WTC11 (cell line): ENCODE results near the gene KCNK4. TPM values are rescaled to one million over a fixed set of nuclear protein-coding genes. Genes with fewer than 3 reads are reported as not detected.

Experiments used
- ATAC-seq: fragments of 200-7000 bp; cut with Tn5 transposase; 2 replicates; pipeline ENCODE4 v1.10.0; 2021; ENCODE audit warnings: mild to moderate bottlenecking, moderate library complexity
- CTCF ChIA-PET: fragments of 300-600 bp; sonication (Branson Sonifier 250); formaldehyde crosslinking; loops from one replicate; lab custom pipeline; 2021; ENCODE audit warnings: antibody characterized with exemption; lab: Charles Lee
- POLR2A ChIA-PET: fragments of 350-600 bp; sonication (Branson Sonifier 250); formaldehyde crosslinking; loops from one replicate; lab custom pipeline; 2021; ENCODE audit warnings: antibody characterized with exemption; lab: Charles Lee
- DNase-seq: peaks from one replicate; pipeline ENCODE4 v3.0.0; 2021; ENCODE audit warnings: low spot score
- H3K27ac Mint-ChIP-seq: 2 replicates; pipeline ENCODE4 v1.8.0; 2021; ENCODE audit warnings: mixed read lengths
- H3K27me3 Mint-ChIP-seq: 2 replicates; pipeline ENCODE4 v1.8.0; 2021; ENCODE audit warnings: low read depth, mild to moderate bottlenecking, moderate library complexity, mixed read lengths
- H3K36me3 Mint-ChIP-seq: 2 replicates; pipeline ENCODE4 v1.8.0; 2021; ENCODE audit warnings: mixed read lengths
- H3K4me1 Mint-ChIP-seq: 2 replicates; pipeline ENCODE4 v1.8.0; 2022; ENCODE audit warnings: mixed read lengths
- H3K4me3 Mint-ChIP-seq: 2 replicates; pipeline ENCODE4 v1.8.0; 2021; ENCODE audit warnings: mild to moderate bottlenecking, moderate library complexity, mixed read lengths
- H3K9me3 Mint-ChIP-seq: 2 replicates; pipeline ENCODE4 v1.8.0; 2021; ENCODE audit warnings: mixed read lengths
- AR ChIP-seq: fragments of 250-450 bp; sonication (Bioruptor Pico); IDR thresholded peaks from 2 replicates; pipeline ENCODE4 v1.9.0; 2021; ENCODE audit warnings: mild to moderate bottlenecking
- ATF1 ChIP-seq: sonication (generic); formaldehyde crosslinking; IDR thresholded peaks from 2 replicates; pipeline ENCODE4 v1.8.1; 2023; ENCODE audit warnings: mild to moderate bottlenecking, moderate library complexity, missing genetic modification reagents
- ATF3 ChIP-seq: sonication (generic); formaldehyde crosslinking; conservative IDR thresholded peaks from 2 replicates; pipeline ENCODE4 v1.8.1; 2022; ENCODE audit warnings: mild to moderate bottlenecking, missing genetic modification reagents
- E2F1 ChIP-seq: sonication (generic); formaldehyde crosslinking; IDR thresholded peaks from 2 replicates; pipeline ENCODE4 v1.8.0; 2022; ENCODE audit warnings: mild to moderate bottlenecking, missing genetic modification reagents
- E2F5 ChIP-seq: sonication (generic); formaldehyde crosslinking; IDR thresholded peaks from 2 replicates; pipeline ENCODE4 v1.8.1; 2022; ENCODE audit warnings: mild to moderate bottlenecking, moderate library complexity, missing genetic modification reagents
- ELF4 ChIP-seq: sonication (generic); formaldehyde crosslinking; IDR thresholded peaks from 2 replicates; pipeline ENCODE4 v1.8.1; 2022; ENCODE audit warnings: low read depth, mild to moderate bottlenecking, moderate library complexity, missing genetic modification reagents
- ESRRA ChIP-seq: sonication (generic); formaldehyde crosslinking; IDR thresholded peaks from 2 replicates; pipeline ENCODE4 v1.8.1; 2022; ENCODE audit warnings: mild to moderate bottlenecking, missing genetic modification reagents, borderline replicate concordance
- NFYB ChIP-seq: sonication (generic); formaldehyde crosslinking; conservative IDR thresholded peaks from 2 replicates; pipeline ENCODE4 v1.8.0; 2022; ENCODE audit warnings: low read depth, missing genetic modification reagents
- NR2C2 ChIP-seq: sonication (generic); formaldehyde crosslinking; IDR thresholded peaks from 2 replicates; pipeline ENCODE4 v1.8.0; 2022; ENCODE audit warnings: mild to moderate bottlenecking, missing genetic modification reagents
- SOX15 ChIP-seq: fragments of 250-450 bp; sonication (Bioruptor Pico); IDR thresholded peaks from 2 replicates; pipeline ENCODE4 v1.9.0; 2021; ENCODE audit warnings: mild to moderate bottlenecking
- ZNF396 ChIP-seq: fragments of 250-450 bp; sonication (Bioruptor Pico); IDR thresholded peaks from 2 replicates; pipeline ENCODE4 v1.8.0; 2021; ENCODE audit warnings: mild to moderate bottlenecking, moderate library complexity, borderline replicate concordance
- ZNF416 ChIP-seq: fragments of 250-450 bp; sonication (Bioruptor Pico); IDR thresholded peaks from 2 replicates; pipeline ENCODE4 v1.9.0; 2021; ENCODE audit warnings: mild to moderate bottlenecking, inconsistent platforms
- ZNF671 ChIP-seq: fragments of 250-450 bp; sonication (Bioruptor Pico); IDR thresholded peaks from 2 replicates; pipeline ENCODE4 v1.8.0; 2021; ENCODE audit warnings: mild to moderate bottlenecking
- total RNA-seq: library from RNA; stranded (reverse); gene quantifications from 3 replicates; pipeline ENCODE4 v1.2.3, GENCODE V29; 2021
- TF ChIP-seq, protein P1 (sequence below): sonication (generic); formaldehyde crosslinking; IDR thresholded peaks from 2 replicates; pipeline ENCODE4 v1.8.1; 2022; ENCODE audit warnings: low read depth, missing genetic modification reagents, borderline replicate concordance
- TF ChIP-seq, protein P2 (sequence below): fragments of 250-450 bp; sonication (Bioruptor Pico); IDR thresholded peaks from 2 replicates; pipeline ENCODE4 v1.9.0; 2021; ENCODE audit warnings: mild to moderate bottlenecking, borderline replicate concordance
- TF ChIP-seq, protein P3 (sequence below): fragments of 250-450 bp; sonication (Bioruptor Pico); IDR thresholded peaks from 2 replicates; pipeline ENCODE4 v1.9.0; 2021; ENCODE audit warnings: mild to moderate bottlenecking
- TF ChIP-seq, protein P4 (sequence below): sonication (generic); formaldehyde crosslinking; IDR thresholded peaks from 2 replicates; pipeline ENCODE4 v1.8.0; 2022; ENCODE audit warnings: mild to moderate bottlenecking, missing genetic modification reagents

KCNK4 gene
- total RNA-seq, 1 experiment from 2014 or later = 0.74 TPM

DNA sequence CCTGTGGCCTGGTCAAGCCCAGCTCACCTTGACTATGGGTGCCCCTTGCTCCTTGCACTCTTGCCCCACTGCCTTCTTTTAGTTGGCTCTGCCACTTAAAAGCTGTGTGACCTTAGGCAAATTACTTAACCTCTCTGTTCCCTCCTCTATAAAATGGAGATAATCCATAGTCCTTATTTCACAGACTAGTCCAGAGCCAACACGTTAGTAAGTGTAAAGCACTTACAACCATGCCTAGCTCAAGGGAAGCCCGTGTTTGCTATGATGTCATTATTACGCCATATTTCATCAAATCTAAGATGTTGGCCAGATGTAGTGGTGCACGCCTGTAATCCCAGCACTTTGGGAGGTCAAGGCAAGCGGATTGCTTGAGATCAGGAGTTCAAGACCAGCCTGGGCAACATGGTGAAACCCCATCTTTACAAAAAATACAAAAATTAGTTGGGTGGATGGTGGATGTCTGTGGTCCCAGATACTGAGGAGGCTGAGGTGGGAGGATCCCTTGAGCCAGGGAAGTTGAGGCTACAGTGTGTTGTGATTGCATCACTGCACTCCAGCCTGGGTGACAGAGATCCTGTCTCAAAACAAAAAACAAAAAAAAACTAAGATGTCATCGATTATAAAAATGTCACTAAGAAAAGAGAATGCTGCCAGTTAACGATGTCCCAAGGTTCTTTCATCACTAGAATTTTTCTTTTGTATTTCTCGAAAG lies 46.6 kb downstream of the KCNK4 start:
- ATAC-seq (no peak), DNase-seq (no peak)
- Mint-ChIP-seq H3K27me3 (peaks cover 34% of the 10 kb centered on the region), H3K4me3 (no peak overlapping the region), H3K36me3 (no peaks in the 10 kb centered on the region), H3K4me1 (peaks cover 18% of the 10 kb centered on the region), H3K9me3 (no peaks in the 10 kb centered on the region), H3K27ac (no peak overlapping the region; the same call in 1 of the 2 replicates)
- POLR2A ChIA-PET = interaction anchor here (1.1 kb wide), 1 partner anchor 20 kb away, joined by 4 read pairs; the partner anchor contains the start of genes PRDX5 and TRMT112
- TF ChIP-seq E2F5 (no peak), ATF3 (no peak), NFYB (no peak), ATF1 (CRISPR knock-in tag) (no peak), E2F1 (no peak), SOX15 (no peak), ESRRA (CRISPR knock-in tag) (no peak), NR2C2 (CRISPR knock-in tag) (no peak), ZNF671 (CRISPR knock-in tag) (no peak), ZNF396 (CRISPR knock-in tag) (no peak), AR (CRISPR knock-in tag) (no peak), ELF4 (CRISPR knock-in tag) (no peak), ZNF416 (no peak)
- TF ChIP-seq, protein P1, sequence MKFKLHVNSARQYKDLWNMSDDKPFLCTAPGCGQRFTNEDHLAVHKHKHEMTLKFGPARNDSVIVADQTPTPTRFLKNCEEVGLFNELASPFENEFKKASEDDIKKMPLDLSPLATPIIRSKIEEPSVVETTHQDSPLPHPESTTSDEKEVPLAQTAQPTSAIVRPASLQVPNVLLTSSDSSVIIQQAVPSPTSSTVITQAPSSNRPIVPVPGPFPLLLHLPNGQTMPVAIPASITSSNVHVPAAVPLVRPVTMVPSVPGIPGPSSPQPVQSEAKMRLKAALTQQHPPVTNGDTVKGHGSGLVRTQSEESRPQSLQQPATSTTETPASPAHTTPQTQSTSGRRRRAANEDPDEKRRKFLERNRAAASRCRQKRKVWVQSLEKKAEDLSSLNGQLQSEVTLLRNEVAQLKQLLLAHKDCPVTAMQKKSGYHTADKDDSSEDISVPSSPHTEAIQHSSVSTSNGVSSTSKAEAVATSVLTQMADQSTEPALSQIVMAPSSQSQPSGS (CRISPR knock-in tag) = no peak
- TF ChIP-seq, protein P2, sequence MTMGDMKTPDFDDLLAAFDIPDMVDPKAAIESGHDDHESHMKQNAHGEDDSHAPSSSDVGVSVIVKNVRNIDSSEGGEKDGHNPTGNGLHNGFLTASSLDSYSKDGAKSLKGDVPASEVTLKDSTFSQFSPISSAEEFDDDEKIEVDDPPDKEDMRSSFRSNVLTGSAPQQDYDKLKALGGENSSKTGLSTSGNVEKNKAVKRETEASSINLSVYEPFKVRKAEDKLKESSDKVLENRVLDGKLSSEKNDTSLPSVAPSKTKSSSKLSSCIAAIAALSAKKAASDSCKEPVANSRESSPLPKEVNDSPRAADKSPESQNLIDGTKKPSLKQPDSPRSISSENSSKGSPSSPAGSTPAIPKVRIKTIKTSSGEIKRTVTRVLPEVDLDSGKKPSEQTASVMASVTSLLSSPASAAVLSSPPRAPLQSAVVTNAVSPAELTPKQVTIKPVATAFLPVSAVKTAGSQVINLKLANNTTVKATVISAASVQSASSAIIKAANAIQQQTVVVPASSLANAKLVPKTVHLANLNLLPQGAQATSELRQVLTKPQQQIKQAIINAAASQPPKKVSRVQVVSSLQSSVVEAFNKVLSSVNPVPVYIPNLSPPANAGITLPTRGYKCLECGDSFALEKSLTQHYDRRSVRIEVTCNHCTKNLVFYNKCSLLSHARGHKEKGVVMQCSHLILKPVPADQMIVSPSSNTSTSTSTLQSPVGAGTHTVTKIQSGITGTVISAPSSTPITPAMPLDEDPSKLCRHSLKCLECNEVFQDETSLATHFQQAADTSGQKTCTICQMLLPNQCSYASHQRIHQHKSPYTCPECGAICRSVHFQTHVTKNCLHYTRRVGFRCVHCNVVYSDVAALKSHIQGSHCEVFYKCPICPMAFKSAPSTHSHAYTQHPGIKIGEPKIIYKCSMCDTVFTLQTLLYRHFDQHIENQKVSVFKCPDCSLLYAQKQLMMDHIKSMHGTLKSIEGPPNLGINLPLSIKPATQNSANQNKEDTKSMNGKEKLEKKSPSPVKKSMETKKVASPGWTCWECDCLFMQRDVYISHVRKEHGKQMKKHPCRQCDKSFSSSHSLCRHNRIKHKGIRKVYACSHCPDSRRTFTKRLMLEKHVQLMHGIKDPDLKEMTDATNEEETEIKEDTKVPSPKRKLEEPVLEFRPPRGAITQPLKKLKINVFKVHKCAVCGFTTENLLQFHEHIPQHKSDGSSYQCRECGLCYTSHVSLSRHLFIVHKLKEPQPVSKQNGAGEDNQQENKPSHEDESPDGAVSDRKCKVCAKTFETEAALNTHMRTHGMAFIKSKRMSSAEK (CRISPR knock-in tag) = no peak
- TF ChIP-seq, protein P3, sequence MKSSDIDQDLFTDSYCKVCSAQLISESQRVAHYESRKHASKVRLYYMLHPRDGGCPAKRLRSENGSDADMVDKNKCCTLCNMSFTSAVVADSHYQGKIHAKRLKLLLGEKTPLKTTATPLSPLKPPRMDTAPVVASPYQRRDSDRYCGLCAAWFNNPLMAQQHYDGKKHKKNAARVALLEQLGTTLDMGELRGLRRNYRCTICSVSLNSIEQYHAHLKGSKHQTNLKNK (CRISPR knock-in tag) = no peak
- TF ChIP-seq, protein P4, sequence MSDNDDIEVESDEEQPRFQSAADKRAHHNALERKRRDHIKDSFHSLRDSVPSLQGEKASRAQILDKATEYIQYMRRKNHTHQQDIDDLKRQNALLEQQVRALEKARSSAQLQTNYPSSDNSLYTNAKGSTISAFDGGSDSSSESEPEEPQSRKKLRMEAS = no peak
- CTCF ChIA-PET = interaction anchor here (1.3 to 13.9 kb wide), 3 partner anchors 15 to 34 kb away, joined by 3 to 437 read pairs (median 5); partner anchors contain the start of genes PRDX5 and TRMT112
